GM19463 (cell line): ENCODE results near the gene SESN2.
"Not testable (repeated sequence)": the region's sequence is repeated elsewhere in the genome, so short reads cannot be mapped to it uniquely, and the experiment has no call there.

Experiments used
- ATAC-seq: cut with Tn5 transposase; IDR thresholded peaks from one replicate; pipeline ENCODE4 v1.9.1; 2021; ENCODE audit warnings: mild to moderate bottlenecking, moderate library complexity; ENCODE audit not compliant: unreplicated experiment

Gene SESN2

GRCh38 chr1:28326984-28327383 is 67.7 kb downstream of the SESN2 start:
- no peak for ATAC-seq

DNA sequence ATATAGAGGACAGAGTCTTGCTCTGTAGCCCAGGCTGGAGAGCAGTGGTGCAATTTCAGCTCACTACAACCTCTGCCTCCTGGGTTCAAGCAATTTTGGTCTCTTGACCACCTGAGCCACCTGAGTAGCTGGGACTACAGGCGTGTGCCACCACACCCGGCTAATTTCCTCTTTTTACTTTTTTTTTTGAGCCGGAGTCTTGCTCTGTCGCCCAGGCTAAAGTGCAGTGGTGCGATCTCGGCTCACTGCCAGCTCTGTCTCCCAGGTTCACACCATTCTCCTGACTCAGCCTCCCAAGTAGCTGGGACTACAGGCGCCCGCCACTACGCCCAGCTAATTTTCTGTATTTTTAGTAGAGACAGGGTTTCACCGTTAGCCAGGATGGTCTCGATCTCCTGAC is 68.1 kb downstream of the SESN2 start:
- not testable (repeated sequence) for ATAC-seq

GRCh38 chr1:28328228-28328648 is 68.9 kb downstream of the SESN2 start:
- no peak for ATAC-seq

GRCh38 chr1:28329395-28330153 is 70.3 kb downstream of the SESN2 start:
- ATAC-seq, result no peak
